Esophagus (tissue), 2 donors: ENCODE measurements around the gene UMPS. TPM values are rescaled to one million over a fixed set of nuclear protein-coding genes. Genes with fewer than 3 reads are reported as not detected.

Experiments
- H3K27ac ChIP-seq, 2 donors: one replicate each; pipeline ENCODE4 v1.5.1; 2013; ENCODE audit warnings: low read depth in 2 of 2, mild to moderate bottlenecking in 2 of 2, inconsistent platforms in 1 of 2, low read length in 1 of 2, moderate library complexity in 1 of 2
- H3K27me3 ChIP-seq, 2 donors: one replicate each; pipeline ENCODE4 v1.6.1; 2013; ENCODE audit warnings: low read length in 2 of 2, control low read depth in 1 of 2, mild to moderate bottlenecking in 1 of 2; ENCODE audit not compliant: insufficient read depth in 2 of 2, control insufficient read depth in 1 of 2
- H3K36me3 ChIP-seq, 2 donors: one replicate each; pipeline ENCODE4 v1.6.1; 2013; ENCODE audit warnings: low read length in 1 of 2; ENCODE audit not compliant: control insufficient read depth in 2 of 2, insufficient read depth in 2 of 2
- H3K4me1 ChIP-seq, 2 donors: one replicate each; pipeline ENCODE4 v1.6.1; 2013; ENCODE audit warnings: low read length in 1 of 2; ENCODE audit not compliant: control insufficient read depth in 2 of 2, insufficient read depth in 2 of 2
- H3K4me3 ChIP-seq, 2 donors: one replicate each; pipeline ENCODE4 v1.5.1; 2013; ENCODE audit warnings: low read length in 2 of 2, mild to moderate bottlenecking in 2 of 2, low read depth in 1 of 2, moderate library complexity in 1 of 2
- H3K9me3 ChIP-seq, 2 donors: one replicate each; pipeline ENCODE4 v1.6.1; 2013; ENCODE audit warnings: mild to moderate bottlenecking in 2 of 2, low read depth in 1 of 2, low read length in 1 of 2, moderate library complexity in 1 of 2; ENCODE audit not compliant: control insufficient read depth in 2 of 2, insufficient read depth in 1 of 2
- WGBS, 2 donors: extraction: QIAGEN DNeasy Blood & Tissue Kit; methylation state at CpG; one replicate each; pipeline ENCODE4 v1.1.7; 2013; 5-methylcytosine and 5-hydroxymethylcytosine counted together
- polyA plus RNA-seq, 2 donors: library from polyadenylated mRNA; stranded (reverse); fragments of 200-250 nt; gene quantifications; one replicate each; pipeline ENCODE4 v1.2.3, GENCODE V29; 2013
- donor health status: healthy with polysubstance abuse.
- donor health status: Bipolar disorder and iron deficiency.

The UMPS gene
- polyA plus RNA-seq, 2 donors, result 9.9 to 26.1 TPM

GRCh38 chr3:124694486-124694885 is 35.8 kb upstream of the UMPS start:
- Histone ChIP-seq H3K4me3 (no peak overlapping the region), H3K36me3 (no peaks in the 10 kb centered on the region), H3K27ac (no peak overlapping the region), H3K4me1 (no peaks in the 10 kb centered on the region), H3K27me3 (no peaks in the 10 kb centered on the region), H3K9me3 (no peaks in the 10 kb centered on the region)
- 75 to 86% methylated on average over 5 of the region's 5 CpGs for WGBS, 2 donors

GRCh38 chr3:124695369-124695768 is 34.9 kb upstream of the UMPS start:
- no peak overlapping the region for H3K27ac ChIP-seq
- H3K27me3 ChIP-seq, result no peaks in the 10 kb centered on the region
- no peaks in the 10 kb centered on the region for H3K4me1 ChIP-seq
- H3K9me3 ChIP-seq, result no peaks in the 10 kb centered on the region
- no peaks in the 10 kb centered on the region for H3K36me3 ChIP-seq
- H3K4me3 ChIP-seq, result no peak overlapping the region
- WGBS, 2 donors, result 90 to 94% methylated on average over 3 of the region's 3 CpGs

GRCh38 chr3:124696006-124696405 is 34.2 kb upstream of the UMPS start:
- no peaks in the 10 kb centered on the region for H3K36me3 ChIP-seq
- no peaks in the 10 kb centered on the region for H3K9me3 ChIP-seq
- no peak overlapping the region for H3K27ac ChIP-seq
- H3K4me1 ChIP-seq, result no peaks in the 10 kb centered on the region
- no peaks in the 10 kb centered on the region for H3K27me3 ChIP-seq
- WGBS, 2 donors, result 92 to 94% methylated on average over 4 of the region's 4 CpGs
- H3K4me3 ChIP-seq, result no peak overlapping the region

- 94 to 95% methylated on average over 4 of the region's 4 CpGs for WGBS, 2 donors
- no peaks in the 10 kb centered on the region for H3K27me3 ChIP-seq
- no peak overlapping the region for H3K27ac ChIP-seq
- no peak overlapping the region for H3K4me3 ChIP-seq
- H3K9me3 ChIP-seq, result no peaks in the 10 kb centered on the region
- H3K36me3 ChIP-seq, result no peaks in the 10 kb centered on the region
- H3K4me1 ChIP-seq, result no peaks in the 10 kb centered on the region
Observed at GRCh38 chr3:124697302-124697701, 33.0 kb upstream of the UMPS start.

- no peaks in the 10 kb centered on the region for H3K36me3 ChIP-seq
- H3K27me3 ChIP-seq, result no peaks in the 10 kb centered on the region
- no peak overlapping the region for H3K4me3 ChIP-seq
- H3K4me1 ChIP-seq, result no peaks in the 10 kb centered on the region
- WGBS, 2 donors, result 88 to 92% methylated on average over 12 of the region's 12 CpGs
- no peaks in the 10 kb centered on the region for H3K9me3 ChIP-seq
- H3K27ac ChIP-seq, result no peak overlapping the region
Observed at GRCh38 chr3:124698030-124698770, 32.1 kb upstream of the UMPS start.

GRCh38 chr3:124699051-124699450 is 31.2 kb upstream of the UMPS start:
- no peak overlapping the region for H3K27ac ChIP-seq
- no peaks in the 10 kb centered on the region for H3K27me3 ChIP-seq
- no peak overlapping the region for H3K4me3 ChIP-seq
- H3K36me3 ChIP-seq, result no peaks in the 10 kb centered on the region
- no peaks in the 10 kb centered on the region for H3K4me1 ChIP-seq
- WGBS, 2 donors, result 83 to 91% methylated on average over 1 of the region's 1 CpG
- H3K9me3 ChIP-seq, result no peaks in the 10 kb centered on the region

GRCh38 chr3:124699686-124700396 is 30.4 kb upstream of the UMPS start:
- H3K9me3 ChIP-seq, result no peaks in the 10 kb centered on the region
- no peaks in the 10 kb centered on the region for H3K4me1 ChIP-seq
- 65 to 66% methylated on average over 12 of the region's 12 CpGs for WGBS, 2 donors
- H3K27me3 ChIP-seq, result no peaks in the 10 kb centered on the region
- no peak overlapping the region for H3K27ac ChIP-seq
- H3K4me3 ChIP-seq, result no peak overlapping the region
- H3K36me3 ChIP-seq, result no peaks in the 10 kb centered on the region

- no peaks in the 10 kb centered on the region for H3K9me3 ChIP-seq
- no peak overlapping the region for H3K4me3 ChIP-seq
- no peaks in the 10 kb centered on the region for H3K36me3 ChIP-seq
- no peak overlapping the region for H3K27ac ChIP-seq
- no peaks in the 10 kb centered on the region for H3K27me3 ChIP-seq
- no peaks in the 10 kb centered on the region for H3K4me1 ChIP-seq
- 77 to 79% methylated on average over 15 of the region's 15 CpGs for WGBS, 2 donors
Observed at GRCh38 chr3:124700880-124701684, 29.2 kb upstream of the UMPS start.

GRCh38 chr3:124701687-124702086 is 28.6 kb upstream of the UMPS start:
- H3K27ac ChIP-seq, result no peak overlapping the region
- no peaks in the 10 kb centered on the region for H3K4me1 ChIP-seq
- no peaks in the 10 kb centered on the region for H3K9me3 ChIP-seq
- H3K4me3 ChIP-seq, result no peak overlapping the region
- no peaks in the 10 kb centered on the region for H3K36me3 ChIP-seq
- 74 to 82% methylated on average over 4 of the region's 4 CpGs for WGBS, 2 donors
- no peaks in the 10 kb centered on the region for H3K27me3 ChIP-seq
